ENCODE data around the gene ATP11A. TPM values are rescaled to one million over a fixed set of nuclear protein-coding genes. Genes with fewer than 3 reads are reported as not detected.

The ATP11A gene
- total and polyA plus RNA-seq, 4 donors = 18.0 to 24.7 (median 21.5) TPM

DNA sequence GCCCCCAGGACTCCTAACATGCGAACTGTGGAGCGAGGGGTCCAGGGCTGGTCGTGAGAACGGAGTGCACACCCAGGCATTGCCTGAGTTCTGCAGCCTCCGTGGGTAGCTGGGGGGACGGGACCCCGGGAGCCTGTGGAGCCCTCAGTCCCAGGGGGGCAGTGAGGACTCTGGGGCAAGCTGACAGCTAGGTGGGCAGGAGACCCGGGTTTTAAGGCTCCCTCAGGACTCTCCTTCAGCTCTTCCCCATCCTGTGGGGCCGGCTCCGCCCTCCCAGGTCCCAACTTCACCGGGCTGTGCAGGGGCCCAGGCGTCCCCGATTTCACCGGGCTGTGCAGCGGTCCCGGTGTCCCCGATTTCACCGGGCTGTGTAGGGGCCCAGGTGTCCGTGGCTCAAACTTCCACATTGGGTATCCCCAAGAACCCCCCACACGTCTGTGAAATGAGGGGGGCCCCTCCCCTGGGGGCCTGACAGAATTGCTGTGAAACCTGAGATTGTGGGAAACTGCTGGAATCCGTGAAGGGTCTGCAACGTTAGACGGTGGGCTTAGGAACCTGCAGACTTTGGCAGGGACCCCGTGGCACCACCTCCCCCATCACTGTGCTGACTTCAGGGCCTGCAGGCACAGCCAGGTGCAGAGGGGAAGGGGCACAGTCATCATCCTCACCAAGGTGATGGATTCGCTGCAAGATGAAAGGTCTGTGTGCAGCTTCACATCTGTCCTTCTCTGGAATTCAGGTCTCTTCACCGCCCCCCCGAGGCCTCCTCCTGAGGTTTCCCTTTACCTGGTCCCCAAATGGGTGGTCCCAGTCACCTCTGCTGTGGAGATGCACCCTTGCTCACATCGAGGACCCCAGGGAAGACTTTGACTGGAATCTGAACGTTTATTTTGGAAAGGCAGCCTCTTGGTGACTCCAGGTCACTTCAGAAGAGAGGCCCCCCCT is 206.0 kb downstream of the ATP11A start:
- no peak for DNase-seq (ENCODE audit: low read depth in 4 of 6, low spot score in 6 of 6)
- H3K27me3 ChIP-seq (ENCODE audit: control insufficient read depth, insufficient read depth, low read length) = peaks cover 27% of the 10 kb centered on the region
- H3K4me1 ChIP-seq (ENCODE audit: control insufficient read depth, insufficient read depth, low read length) = peaks cover 42% of the 10 kb centered on the region
- no peaks in the 10 kb centered on the region for H3K9me3 ChIP-seq (ENCODE audit: control insufficient read depth, insufficient read depth, low read length)
- 54% methylated on average over 22 of the region's 29 CpGs for WGBS (ENCODE audit: insufficient coverage)
- H3K27ac ChIP-seq (ENCODE audit: low read depth, low read length) = no peak overlapping the region
- H3K36me3 ChIP-seq (ENCODE audit: control insufficient read depth, insufficient read depth, low read length) = peaks cover 7% of the 10 kb centered on the region
- H3K4me3 ChIP-seq (ENCODE audit: low read depth, low read length) = no peak overlapping the region

DNA sequence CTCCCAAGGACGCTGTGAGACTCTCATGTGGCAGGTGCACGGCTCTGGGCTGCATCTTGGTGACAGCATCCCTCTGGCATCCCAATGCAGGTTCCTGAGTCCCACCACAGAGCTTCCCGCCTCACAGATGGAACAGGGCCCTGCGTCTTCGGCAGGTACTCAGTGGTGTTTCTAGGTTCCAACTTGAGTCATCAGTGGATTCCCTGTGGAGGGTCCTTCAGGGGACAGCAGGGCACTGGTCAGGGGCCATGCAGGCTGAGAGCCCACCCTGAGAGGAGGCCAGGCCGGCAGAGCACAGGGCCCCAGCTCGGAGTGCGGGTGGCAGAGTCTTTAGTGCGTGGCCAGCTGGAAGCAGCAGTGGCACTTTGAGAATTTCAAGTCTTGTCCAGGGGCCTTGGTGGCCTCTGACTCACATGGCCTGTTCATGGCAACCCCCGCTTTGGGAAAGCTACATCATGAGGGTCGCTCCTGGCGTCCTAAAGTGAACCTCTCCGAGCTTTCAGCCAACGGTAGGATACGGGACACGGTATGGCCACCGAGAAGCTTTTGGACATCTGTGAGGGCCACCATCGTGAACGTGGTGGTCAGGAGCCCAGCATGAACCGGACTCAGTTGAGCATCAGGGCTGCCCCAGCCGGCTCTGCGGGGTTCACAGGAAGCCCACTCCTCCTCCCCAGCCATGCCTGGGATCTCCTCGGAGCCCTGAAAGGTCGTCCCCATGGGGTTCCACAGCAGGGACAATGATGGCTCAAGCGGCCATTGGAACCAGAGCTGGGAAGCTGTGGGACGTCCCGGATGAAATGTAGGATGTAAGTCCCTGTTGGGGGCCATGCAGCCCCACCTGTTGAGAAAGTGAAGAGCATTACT is 207.1 kb downstream of the ATP11A start:
- 90% methylated on average over 27 of the region's 27 CpGs for WGBS (ENCODE audit: insufficient coverage)
- DNase-seq (ENCODE audit: low read depth in 4 of 6, low spot score in 6 of 6) = no peak
- H3K9me3 ChIP-seq (ENCODE audit: control insufficient read depth, insufficient read depth, low read length) = no peaks in the 10 kb centered on the region
- peaks cover 7% of the 10 kb centered on the region for H3K36me3 ChIP-seq (ENCODE audit: control insufficient read depth, insufficient read depth, low read length)
- H3K27me3 ChIP-seq (ENCODE audit: control insufficient read depth, insufficient read depth, low read length) = peaks cover 19% of the 10 kb centered on the region
- H3K4me1 ChIP-seq (ENCODE audit: control insufficient read depth, insufficient read depth, low read length) = peaks cover 34% of the 10 kb centered on the region
- no peak overlapping the region for H3K27ac ChIP-seq (ENCODE audit: low read depth, low read length)
- H3K4me3 ChIP-seq (ENCODE audit: low read depth, low read length) = no peak overlapping the region

DNA sequence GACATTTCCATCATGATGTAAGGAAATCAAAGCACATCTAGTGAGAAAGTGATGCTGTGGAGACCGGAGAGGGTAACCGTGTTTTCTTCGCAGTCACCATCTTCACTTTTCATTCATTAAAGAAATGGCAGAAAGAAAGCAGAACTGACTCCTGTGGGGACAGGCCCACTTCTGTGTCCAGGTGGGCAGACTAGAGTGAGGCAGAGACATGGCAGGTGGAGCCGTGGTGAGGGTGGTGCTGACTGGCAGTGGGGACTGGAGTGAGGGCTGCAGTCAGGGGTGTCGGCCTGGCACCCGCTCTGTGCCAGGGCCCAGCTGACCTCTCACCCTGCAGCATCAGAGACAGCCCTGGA is 207.7 kb downstream of the ATP11A start:
- Histone ChIP-seq H3K27me3 (ENCODE audit: control insufficient read depth, insufficient read depth, low read length) (peaks cover 14% of the 10 kb centered on the region), H3K27ac (ENCODE audit: low read depth, low read length) (no peak overlapping the region), H3K9me3 (ENCODE audit: control insufficient read depth, insufficient read depth, low read length) (no peaks in the 10 kb centered on the region), H3K36me3 (ENCODE audit: control insufficient read depth, insufficient read depth, low read length) (peaks cover 7% of the 10 kb centered on the region), H3K4me3 (ENCODE audit: low read depth, low read length) (no peak overlapping the region), H3K4me1 (ENCODE audit: control insufficient read depth, insufficient read depth, low read length) (peaks cover 29% of the 10 kb centered on the region)
- WGBS (ENCODE audit: insufficient coverage) = 83% methylated on average over 3 of the region's 6 CpGs
- no peak for DNase-seq (ENCODE audit: low read depth in 4 of 6, low spot score in 6 of 6)

DNA sequence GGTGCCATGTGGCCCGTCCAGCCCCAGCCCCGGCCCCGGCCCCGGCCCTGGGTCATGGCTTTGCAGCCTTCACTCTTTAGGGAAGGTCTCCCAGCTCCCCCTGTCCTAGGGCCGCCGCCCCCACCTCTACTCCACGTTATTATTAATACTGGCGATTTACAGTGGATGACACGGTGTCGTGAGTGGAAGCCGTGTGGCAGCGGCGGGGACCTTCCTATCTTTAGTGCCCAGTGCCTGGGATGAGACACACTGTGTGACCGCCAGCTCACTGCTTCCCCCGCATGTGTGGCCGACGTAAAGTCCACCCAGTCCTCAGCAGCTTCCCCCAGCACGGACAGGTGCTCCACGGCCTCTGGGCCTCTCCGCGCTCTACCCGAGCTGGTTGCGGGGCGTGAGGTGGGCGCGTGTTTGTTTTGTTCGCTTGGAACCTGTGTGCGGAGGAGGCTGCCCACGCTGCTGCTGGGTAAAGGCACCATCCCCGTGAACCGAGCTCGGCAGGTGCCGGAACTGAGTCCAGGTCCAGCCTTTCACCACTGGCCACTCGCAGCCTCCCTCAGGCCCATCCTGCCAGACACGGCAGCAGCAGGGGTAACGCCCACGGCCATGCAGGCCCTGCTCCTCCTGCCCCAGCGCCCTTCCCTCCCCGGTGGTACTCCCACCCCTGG is 208.2 kb downstream of the ATP11A start:
- Histone ChIP-seq H3K36me3 (ENCODE audit: control insufficient read depth, insufficient read depth, low read length) (peaks cover 7% of the 10 kb centered on the region), H3K27me3 (ENCODE audit: control insufficient read depth, insufficient read depth, low read length) (peaks cover 12% of the 10 kb centered on the region), H3K9me3 (ENCODE audit: control insufficient read depth, insufficient read depth, low read length) (no peaks in the 10 kb centered on the region), H3K4me3 (ENCODE audit: low read depth, low read length) (no peak overlapping the region), H3K27ac (ENCODE audit: low read depth, low read length) (no peak overlapping the region), H3K4me1 (ENCODE audit: control insufficient read depth, insufficient read depth, low read length) (peaks cover 24% of the 10 kb centered on the region)
- no peak for DNase-seq (ENCODE audit: low read depth in 4 of 6, low spot score in 6 of 6)
- 89% methylated on average over 39 of the region's 39 CpGs for WGBS (ENCODE audit: insufficient coverage)

DNA sequence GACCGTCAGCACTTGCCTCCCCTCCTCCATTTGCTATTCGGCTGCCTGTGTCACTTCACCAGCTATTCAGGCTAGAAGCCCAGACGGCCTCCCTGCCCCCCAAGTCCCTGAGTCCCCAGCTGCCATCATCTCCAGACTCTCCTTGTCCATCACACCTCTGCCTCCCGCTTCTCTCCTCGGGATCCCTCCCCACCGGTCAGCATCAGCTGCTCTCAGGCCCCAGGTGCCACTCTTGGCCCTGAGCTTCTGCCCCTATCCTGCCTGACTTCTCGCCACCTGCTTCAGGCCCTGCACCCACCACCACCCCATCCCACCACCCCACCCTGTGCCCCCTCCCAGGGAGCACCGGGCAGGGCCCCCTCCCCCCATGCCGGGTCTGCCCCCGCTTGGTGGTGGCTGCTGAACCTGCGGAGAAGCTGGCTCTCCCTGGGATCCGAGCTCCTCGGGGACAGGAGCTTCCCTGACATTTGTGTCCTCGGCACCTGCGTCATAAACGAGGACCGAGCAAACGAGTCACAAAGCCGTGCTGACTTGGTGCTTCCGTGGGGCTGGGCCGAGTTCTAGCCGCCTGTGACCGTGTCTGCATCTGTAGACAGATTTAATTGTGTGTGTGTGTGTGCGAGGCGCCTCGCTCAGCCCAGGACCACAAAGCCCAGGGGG is 208.9 kb downstream of the ATP11A start:
- 74% methylated on average over 19 of the region's 26 CpGs for WGBS (ENCODE audit: insufficient coverage)
- peaks cover 17% of the 10 kb centered on the region for H3K4me1 ChIP-seq (ENCODE audit: control insufficient read depth, insufficient read depth, low read length)
- H3K27ac ChIP-seq (ENCODE audit: low read depth, low read length) = no peak overlapping the region
- H3K27me3 ChIP-seq (ENCODE audit: control insufficient read depth, insufficient read depth, low read length) = peaks cover 8% of the 10 kb centered on the region
- no peaks in the 10 kb centered on the region for H3K9me3 ChIP-seq (ENCODE audit: control insufficient read depth, insufficient read depth, low read length)
- H3K36me3 ChIP-seq (ENCODE audit: control insufficient read depth, insufficient read depth, low read length) = peaks cover 8% of the 10 kb centered on the region
- H3K4me3 ChIP-seq (ENCODE audit: low read depth, low read length) = no peak overlapping the region
- DNase-seq (ENCODE audit: low read depth in 4 of 6, low spot score in 6 of 6) = no peak

DNA sequence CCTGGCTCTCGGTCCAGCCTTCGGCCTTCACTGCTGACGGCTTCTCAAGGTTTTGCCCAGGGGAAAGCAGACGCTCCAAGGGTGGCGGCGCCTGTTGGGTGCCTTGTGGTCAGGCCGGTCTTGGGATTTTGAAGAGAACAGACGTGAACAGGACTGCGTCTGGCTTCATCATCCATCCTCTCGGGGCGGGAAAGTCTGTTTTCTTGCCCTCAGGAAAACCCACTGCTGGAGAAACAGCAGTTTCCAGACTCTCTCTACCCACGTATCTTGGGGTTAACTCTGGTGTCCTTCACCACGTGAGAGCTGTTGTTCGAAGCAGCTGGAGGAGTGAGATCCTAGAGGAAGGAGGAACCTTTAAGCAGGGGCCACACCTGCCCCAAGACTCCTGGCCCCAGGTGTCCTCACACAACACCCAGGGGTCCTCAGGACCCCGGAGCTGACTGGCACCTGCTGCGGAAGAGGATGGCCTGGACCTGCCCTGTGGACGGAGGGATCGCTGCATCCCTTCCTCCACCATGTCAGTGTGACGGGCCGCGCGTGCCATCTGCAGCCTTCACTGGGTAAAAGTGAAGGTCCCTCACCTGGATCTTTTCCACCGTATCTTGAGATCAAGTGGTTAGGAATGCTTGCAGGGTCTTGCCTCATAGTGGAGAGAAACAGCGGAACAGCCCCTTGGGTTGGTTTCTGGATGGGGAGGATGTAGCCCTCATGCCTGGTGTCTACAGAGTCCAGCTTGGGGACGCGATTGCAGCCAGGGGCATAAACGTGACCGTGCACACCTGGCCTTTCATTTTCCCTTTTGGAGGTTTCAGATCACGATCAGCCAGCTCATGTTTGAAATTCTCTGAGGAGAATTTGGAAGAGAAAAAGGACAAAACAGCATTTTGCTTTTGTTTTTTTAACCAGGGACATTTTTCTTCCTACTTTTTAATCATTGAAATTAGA is 209.7 kb downstream of the ATP11A start:
- Histone ChIP-seq H3K9me3 (ENCODE audit: control insufficient read depth, insufficient read depth, low read length) (no peaks in the 10 kb centered on the region), H3K27ac (ENCODE audit: low read depth, low read length) (no peak overlapping the region), H3K4me1 (ENCODE audit: control insufficient read depth, insufficient read depth, low read length) (peaks cover 13% of the 10 kb centered on the region), H3K36me3 (ENCODE audit: control insufficient read depth, insufficient read depth, low read length) (peaks cover 15% of the 10 kb centered on the region), H3K27me3 (ENCODE audit: control insufficient read depth, insufficient read depth, low read length) (peaks cover 6% of the 10 kb centered on the region), H3K4me3 (ENCODE audit: low read depth, low read length) (no peak overlapping the region)
- DNase-seq (ENCODE audit: low read depth in 4 of 6, low spot score in 6 of 6) = no peak
- WGBS (ENCODE audit: insufficient coverage) = 87% methylated on average over 20 of the region's 29 CpGs

DNA sequence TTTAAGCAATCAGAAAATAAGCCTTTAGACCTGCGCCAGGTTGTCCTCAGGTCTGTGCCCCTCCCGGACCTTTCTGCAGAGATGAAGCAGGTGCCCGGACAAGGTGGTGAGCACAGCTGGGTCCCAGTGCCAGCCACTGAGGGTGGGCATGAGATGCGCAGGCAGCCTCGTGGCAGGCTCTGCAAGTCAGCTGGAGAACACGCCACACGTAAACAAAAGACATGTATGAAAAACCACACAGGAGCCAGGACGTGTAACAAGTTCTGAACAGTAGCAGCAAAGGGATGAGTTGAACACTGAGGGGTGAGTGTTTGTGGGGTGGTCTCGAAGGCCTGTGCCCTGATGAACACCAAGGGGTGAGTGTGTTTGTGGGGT is 210.4 kb downstream of the ATP11A start:
- H3K27me3 ChIP-seq (ENCODE audit: control insufficient read depth, insufficient read depth, low read length) = no peaks in the 10 kb centered on the region

DNA sequence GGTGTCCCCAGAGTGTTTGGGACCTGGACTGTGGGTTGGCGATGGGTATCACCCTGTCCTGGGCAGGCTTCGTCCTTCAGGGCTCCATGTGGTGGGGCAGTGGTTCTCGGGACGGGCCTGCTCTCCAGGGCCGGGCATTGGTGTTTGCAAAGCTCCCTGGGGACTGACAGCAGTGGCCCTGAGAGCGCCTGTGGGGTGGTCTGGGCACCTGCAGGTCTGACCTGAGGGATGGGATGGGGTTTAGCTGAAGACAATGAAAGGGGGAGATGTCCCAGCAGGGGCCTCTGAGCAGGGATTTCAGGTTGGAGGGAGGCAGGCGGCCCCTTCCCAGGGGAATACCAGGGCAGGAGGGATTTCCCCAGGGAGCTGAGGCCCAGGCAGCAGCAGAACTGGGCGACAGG is 210.9 kb downstream of the ATP11A start:
- no peak overlapping the region for H3K4me3 ChIP-seq (ENCODE audit: low read depth, low read length)
- H3K27ac ChIP-seq (ENCODE audit: low read depth, low read length) = no peak overlapping the region
- WGBS (ENCODE audit: insufficient coverage) = 85% methylated on average over 8 of the region's 8 CpGs
- peaks cover 2% of the 10 kb centered on the region for H3K4me1 ChIP-seq (ENCODE audit: control insufficient read depth, insufficient read depth, low read length)
- peaks cover 17% of the 10 kb centered on the region for H3K36me3 ChIP-seq (ENCODE audit: control insufficient read depth, insufficient read depth, low read length)
- no peaks in the 10 kb centered on the region for H3K27me3 ChIP-seq (ENCODE audit: control insufficient read depth, insufficient read depth, low read length)
- no peaks in the 10 kb centered on the region for H3K9me3 ChIP-seq (ENCODE audit: control insufficient read depth, insufficient read depth, low read length)
- no peak for DNase-seq (ENCODE audit: low read depth in 4 of 6, low spot score in 6 of 6)

More for the DNA sequence above, 210.4 kb downstream of the ATP11A start:
- H3K4me1 ChIP-seq (ENCODE audit: control insufficient read depth, insufficient read depth, low read length) = peaks cover 7% of the 10 kb centered on the region
- 97% methylated on average over 9 of the region's 9 CpGs for WGBS (ENCODE audit: insufficient coverage)
- H3K4me3 ChIP-seq (ENCODE audit: low read depth, low read length) = no peak overlapping the region
- H3K36me3 ChIP-seq (ENCODE audit: control insufficient read depth, insufficient read depth, low read length) = peaks cover 17% of the 10 kb centered on the region
- no peak for DNase-seq (ENCODE audit: low read depth in 4 of 6, low spot score in 6 of 6)
- no peak overlapping the region for H3K27ac ChIP-seq (ENCODE audit: low read depth, low read length)
- H3K9me3 ChIP-seq (ENCODE audit: control insufficient read depth, insufficient read depth, low read length) = no peaks in the 10 kb centered on the region
